Hepatocyte (in vitro differentiated cells): ENCODE measurements around the gene M1AP.

Experiments
- CTCF ChIP-seq: fragments of 200-600 bp; sonication (generic); IDR thresholded peaks from 2 replicates; pipeline ENCODE4 v1.5.1; 2016; ENCODE audit warnings: antibody characterized with exemption, mild to moderate bottlenecking; ENCODE audit not compliant: poor library complexity
- EZH2phosphoT487 ChIP-seq: fragments of 200-600 bp; sonication (generic); IDR thresholded peaks from one replicate; pipeline ENCODE4 v1.6.1; 2018; ENCODE audit warnings: antibody characterized with exemption, mild to moderate bottlenecking, low read depth, moderate library complexity; ENCODE audit not compliant: unreplicated experiment, severe bottlenecking

- TF ChIP-seq CTCF (no peak), EZH2phosphoT487 (no peak)
Observed at GRCh38 chr2:74658516-74658915, 10.4 kb upstream of the M1AP start.
